GM12878 (cell line): Measurements from ENCODE around the gene DYNC2H1. TPM values are rescaled to one million over a fixed set of nuclear protein-coding genes. Genes with fewer than 3 reads are reported as not detected.

ENCODE experiments used
- ATAC-seq: fragments of 200-7000 bp; cut with Tn5 transposase; 3 replicates; pipeline ENCODE4 v1.9.1; 2020; ENCODE audit warnings: mild to moderate bottlenecking, moderate library complexity
- BruUV-seq: library from RNA; stranded (reverse); fragments of 400-500 nt; replicated peaks from 2 replicates; lab custom pipeline; 2021; lab: Mats Ljungman, UMichigan
- CTCF ChIA-PET: fragments of 300-600 bp; sonication (Branson Sonifier 250); formaldehyde crosslinking; extraction: SDS; loops from one replicate; lab custom pipeline; 2021; ENCODE audit warnings: inconsistent platforms; lab: Yijun Ruan, JAX
- POLR2A ChIA-PET: fragments of 350-600 bp; formaldehyde crosslinking; extraction: SDS; loops from one replicate; lab custom pipeline; 2021; ENCODE audit warnings: inconsistent platforms; lab: Charles Lee
- RAD21 ChIA-PET: fragments of 300-600 bp; sonication (Branson Sonifier 250); formaldehyde crosslinking; loops from one replicate; lab custom pipeline; 2023; ENCODE audit warnings: antibody characterized with exemption; ENCODE audit not compliant: unreplicated experiment; lab: Charles Lee
- SMC1A ChIA-PET: fragments of 300-600 bp; sonication (Branson Sonifier 250); formaldehyde crosslinking; loops from one replicate; lab custom pipeline; 2023; ENCODE audit not compliant: unreplicated experiment, uncharacterized antibody; lab: Charles Lee
- DNase-seq: peaks from one replicate; pipeline ENCODE4 v3.0.0-alpha.2; 2011; ENCODE audit warnings: low read depth, low spot score
- FAIRE-seq: peaks from 3 replicates; lab custom pipeline; 2011; peaks lifted over from hg19 to GRCh38; lab: Jason Lieb, UNC
- H2AFZ ChIP-seq: 2 replicates; pipeline ENCODE4 v1.6.0; 2011; ENCODE audit warnings: low read depth, low read length, control low read depth; ENCODE audit not compliant: control insufficient read depth
- H3K27ac ChIP-seq: 2 replicates; pipeline ENCODE4 v1.5.1; 2011; ENCODE audit warnings: control low read depth; ENCODE audit not compliant: control insufficient read depth, insufficient read depth
- H3K27me3 ChIP-seq, 2 experiments: replicated peaks in 1 of 2; 2 replicates each; pipeline versions ENCODE4 v1.6.0 to v1.6.1; 2011; ENCODE audit warnings: low read length in 1 of 2; ENCODE audit not compliant: control insufficient read depth in 2 of 2, insufficient read depth in 2 of 2
- H3K36me3 ChIP-seq, 2 experiments: 2 replicates each; pipeline ENCODE4 v1.5.1; 2011; ENCODE audit warnings: low read length in 1 of 2; ENCODE audit not compliant: control insufficient read depth in 2 of 2, insufficient read depth in 2 of 2
- H3K4me1 ChIP-seq: 2 replicates; pipeline ENCODE4 v1.6.1; 2011; ENCODE audit warnings: mild to moderate bottlenecking, low read length, moderate library complexity, mixed read lengths; ENCODE audit not compliant: control insufficient read depth, insufficient read depth
- H3K4me2 ChIP-seq: 2 replicates; pipeline ENCODE4 v1.6.0; 2011; ENCODE audit warnings: control low read depth; ENCODE audit not compliant: control insufficient read depth, insufficient read depth
- H3K4me3 ChIP-seq: fragments of 200-600 bp; sonication (generic); 2 replicates; pipeline ENCODE4 v1.5.1; 2016
- H3K79me2 ChIP-seq: 2 replicates; pipeline ENCODE4 v1.6.0; 2011; ENCODE audit warnings: low read length; ENCODE audit not compliant: control insufficient read depth, insufficient read depth
- H3K9ac ChIP-seq: 2 replicates; pipeline ENCODE4 v1.8.0; 2011; ENCODE audit warnings: low read length, control low read depth, mixed read lengths; ENCODE audit not compliant: control insufficient read depth, insufficient read depth
- H3K9me3 ChIP-seq: replicated peaks from 3 replicates; pipeline ENCODE4 v1.5.1; 2011; ENCODE audit warnings: mild to moderate bottlenecking, low read length; ENCODE audit not compliant: control insufficient read depth, insufficient read depth
- H4K20me1 ChIP-seq: 2 replicates; pipeline ENCODE4 v1.6.0; 2011; ENCODE audit not compliant: control insufficient read depth, insufficient read depth
- ASH2L ChIP-seq: fragments of 300-600, 200-600 bp; sonication (generic); IDR thresholded peaks from 2 replicates; pipeline ENCODE4 v1.6.1; 2017; ENCODE audit warnings: low read depth, mild to moderate bottlenecking, borderline replicate concordance
- FOXK2 ChIP-seq: fragments of 450-650 bp; IDR thresholded peaks from 2 replicates; pipeline ENCODE4 v1.6.1; 2017; ENCODE audit warnings: mild to moderate bottlenecking, moderate library complexity
- HDGF ChIP-seq: fragments of 450-650 bp; IDR thresholded peaks from 2 replicates; pipeline ENCODE4 v1.6.1; 2016; ENCODE audit warnings: antibody characterized with exemption
- IRF4 ChIP-seq: IDR thresholded peaks from 2 replicates; pipeline ENCODE4 v1.6.1; 2011; ENCODE audit warnings: low read depth, low read length
- KLF5 ChIP-seq: fragments of 450-650 bp; IDR thresholded peaks from 2 replicates; pipeline ENCODE4 v1.6.1; 2014; ENCODE audit warnings: mild to moderate bottlenecking; ENCODE audit not compliant: partially characterized antibody
- LARP7 ChIP-seq: fragments of 450-650 bp; IDR thresholded peaks from 2 replicates; pipeline ENCODE4 v1.6.1; 2017; ENCODE audit warnings: mild to moderate bottlenecking
- MTA2 ChIP-seq: fragments of 450-650 bp; IDR thresholded peaks from 2 replicates; pipeline ENCODE4 v1.6.1; 2016; ENCODE audit warnings: low read depth, mild to moderate bottlenecking, moderate library complexity
- MYC ChIP-seq: IDR thresholded peaks from 2 replicates; pipeline ENCODE4 v1.6.1; 2011; ENCODE audit warnings: mild to moderate bottlenecking, low read length, moderate library complexity, inconsistent platforms; ENCODE audit not compliant: insufficient read depth, insufficient replicate concordance, insufficient read length, severe bottlenecking
- PAX8 ChIP-seq: fragments of 450-650 bp; IDR thresholded peaks from 2 replicates; pipeline ENCODE4 v1.6.1; 2017; ENCODE audit warnings: mild to moderate bottlenecking, moderate library complexity
- POLR2A ChIP-seq: IDR thresholded peaks from 2 replicates; pipeline ENCODE4 v1.6.1; 2011; ENCODE audit warnings: low read depth, mild to moderate bottlenecking, low read length
- POLR2AphosphoS2 ChIP-seq: IDR thresholded peaks from 2 replicates; pipeline ENCODE4 v1.6.1; 2011; ENCODE audit warnings: low read depth, mild to moderate bottlenecking, low read length, improper control_type of control experiment, moderate library complexity
- RFX5 ChIP-seq: IDR thresholded peaks from 2 replicates; pipeline ENCODE4 v1.6.1; 2011; ENCODE audit warnings: low read depth, low read length, improper control_type of control experiment
- SIX5 ChIP-seq: IDR thresholded peaks from 2 replicates; pipeline ENCODE4 v1.6.1; 2011; ENCODE audit warnings: mild to moderate bottlenecking, low read depth, low read length, moderate library complexity; ENCODE audit not compliant: severe bottlenecking
- TCF3 ChIP-seq: IDR thresholded peaks from 2 replicates; pipeline ENCODE4 v1.6.1; 2012; ENCODE audit warnings: low read depth, mild to moderate bottlenecking, low read length, borderline replicate concordance; ENCODE audit not compliant: insufficient read depth
- ZBED1 ChIP-seq: IDR thresholded peaks from 2 replicates; pipeline ENCODE4 v1.6.1; 2016; ENCODE audit warnings: borderline replicate concordance
- in situ Hi-C: fragments of 300-500 bp; cut with MboI; formaldehyde crosslinking; loops from 9 replicates; pipeline ENCODE4 v1.14.3; 2018; ENCODE audit warnings: mixed read lengths
- intact Hi-C: fragments of 100-400 bp; cut with micrococcal nuclease; formaldehyde crosslinking; loops from one replicate; pipeline ENCODE4 v1.14.2; 2022; ENCODE audit not compliant: unreplicated experiment
- polyA plus RNA-seq, 11 experiments: library from polyadenylated mRNA; depleted of rRNA in 4 of 11; unstranded in 6 of 11; stranded (reverse) in 5 of 11; fragments of >200 nt; fragmentation: Nextera tagmentation in 4 of 11; fragmentation: Illumina TruSeq in 1 of 11; extraction: Ambion mirVana in 4 of 11; extraction: Trizol in 1 of 11; gene quantifications; 1 replicate in 1 of 11; 2 replicates in 10 of 11; pipeline versions ENCODE4 v1.2.1 to v1.2.3, GENCODE V29; 2011 to 2016; ENCODE audit warnings: inconsistent platforms in 2 of 11, missing spikeins in 2 of 11, low read depth in 1 of 11
- total RNA-seq, 4 experiments: library from RNA; depleted of rRNA in 3 of 4; stranded (reverse); fragments of >200 nt in 3 of 4; fragmentation: Illumina TruSeq in 1 of 4; extraction: Trizol in 1 of 4; gene quantifications; 2 replicates each; pipeline versions ENCODE4 v1.2.1 to v1.2.3, GENCODE V29; 2013 to 2021
- TF ChIP-seq, protein P1 (sequence below): IDR thresholded peaks from 2 replicates; pipeline ENCODE4 v1.6.1; 2011; ENCODE audit warnings: low read depth, low read length, improper control_type of control experiment, borderline replicate concordance

DYNC2H1 gene
- total and polyA plus RNA-seq, 10 of the 15 experiments (the other 5 are each of a cell fraction or from before 2014, with no cell fraction given) = 0.12 to 3.9 (median 0.23) TPM; not detected in 2

DNA sequence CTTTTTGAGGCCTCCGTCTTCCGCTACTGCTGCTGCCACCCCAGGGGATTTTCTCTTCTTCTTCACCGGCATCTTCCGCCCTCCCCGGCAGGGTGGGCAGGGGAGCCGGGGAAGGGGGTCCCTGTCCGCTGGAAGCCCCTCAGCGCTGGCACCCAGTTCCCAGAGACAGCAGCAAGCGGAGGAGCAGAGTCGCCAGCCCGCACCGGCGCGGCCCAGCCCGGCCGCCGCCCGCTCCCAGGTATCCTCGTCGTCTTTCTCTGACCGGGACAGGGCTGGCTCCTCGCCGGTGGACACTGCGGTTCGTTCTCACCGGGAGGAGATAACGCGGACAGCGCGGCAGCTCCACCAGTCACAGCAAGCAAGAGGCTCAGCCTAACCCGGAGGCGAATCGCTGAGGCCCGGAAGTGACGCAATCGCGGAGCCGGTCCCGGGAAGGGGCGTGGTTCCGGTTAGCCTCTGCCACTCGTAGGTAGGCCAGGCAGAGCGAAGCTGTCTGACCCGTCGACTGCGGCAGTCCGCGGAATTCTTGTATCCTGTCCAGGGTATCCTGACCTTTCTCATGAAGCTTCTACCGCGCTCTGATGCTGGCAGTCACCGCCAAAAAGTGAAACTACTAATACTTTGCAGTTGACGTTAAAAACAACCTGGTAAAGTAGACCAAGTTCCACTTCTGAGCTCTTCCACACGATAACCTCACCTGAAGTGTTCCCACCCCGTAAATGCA lies 17.3 kb upstream of the DYNC2H1 start, which contains the start of gene DCUN1D5 (continued):
- TF ChIP-seq, protein P1, sequence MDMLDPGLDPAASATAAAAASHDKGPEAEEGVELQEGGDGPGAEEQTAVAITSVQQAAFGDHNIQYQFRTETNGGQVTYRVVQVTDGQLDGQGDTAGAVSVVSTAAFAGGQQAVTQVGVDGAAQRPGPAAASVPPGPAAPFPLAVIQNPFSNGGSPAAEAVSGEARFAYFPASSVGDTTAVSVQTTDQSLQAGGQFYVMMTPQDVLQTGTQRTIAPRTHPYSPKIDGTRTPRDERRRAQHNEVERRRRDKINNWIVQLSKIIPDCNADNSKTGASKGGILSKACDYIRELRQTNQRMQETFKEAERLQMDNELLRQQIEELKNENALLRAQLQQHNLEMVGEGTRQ = no peak
- no peak for TF ChIP-seq LARP7
- TF ChIP-seq IRF4 = peak; percentile 43; the same call in 1 of the 2 replicates
- TF ChIP-seq TCF3 = no peak

DNA sequence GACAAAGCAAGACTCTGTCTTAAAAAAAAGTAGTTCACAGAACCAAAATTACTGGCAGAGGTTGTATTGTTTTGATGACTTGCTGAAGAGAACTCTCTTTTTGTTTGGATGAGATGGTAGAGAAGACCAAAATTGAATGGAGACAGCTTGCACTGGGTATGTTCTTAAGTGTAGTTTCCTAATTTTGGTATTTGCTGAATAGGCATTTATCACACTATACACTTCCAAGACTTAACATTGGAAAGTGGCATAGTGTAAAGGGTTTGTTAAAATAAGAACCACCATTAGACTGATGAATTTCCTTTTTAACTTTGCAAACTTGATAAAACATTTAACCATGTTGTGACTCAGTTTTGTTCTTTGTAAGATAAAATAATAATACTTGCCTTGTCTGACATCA lies 11.9 kb upstream of the DYNC2H1 start:
- DNase-seq (no peak), ATAC-seq (no peak), FAIRE-seq (no peak)
- H3K4me3 ChIP-seq = no peak overlapping the region
- H3K27me3 ChIP-seq = no peaks in the 10 kb centered on the region
- no peaks in the 10 kb centered on the region for H3K79me2 ChIP-seq
- CTCF ChIA-PET = no interaction called here
- no peak overlapping the region for H3K9ac ChIP-seq
- TF ChIP-seq MYC = no peak
- no peak for TF ChIP-seq ASH2L
- TF ChIP-seq SIX5 = no peak
- no peak for TF ChIP-seq RFX5
- no peak for TF ChIP-seq ZBED1
- no peak for TF ChIP-seq PAX8
- TF ChIP-seq HDGF = no peak
- no peak for TF ChIP-seq FOXK2
- no peak for TF ChIP-seq MTA2
- no peak for TF ChIP-seq KLF5
- no peak for TF ChIP-seq POLR2A
- no peak for TF ChIP-seq POLR2AphosphoS2
- no peak overlapping the region for H2AFZ ChIP-seq
- H3K4me2 ChIP-seq = no peak overlapping the region
- H3K27ac ChIP-seq = no peak overlapping the region
- SMC1A ChIA-PET = no interaction called here
- H3K36me3 ChIP-seq = no peaks in the 10 kb centered on the region
- H3K4me1 ChIP-seq = no peaks in the 10 kb centered on the region
- H3K9me3 ChIP-seq = no peaks in the 10 kb centered on the region
- H4K20me1 ChIP-seq = no peaks in the 10 kb centered on the region
- intact Hi-C loops (loop anchor here (10.0 kb wide), 1 partner anchor 508 kb away; no protein-coding TSS in a partner anchor), in situ Hi-C loops (no loop called here)
- RAD21 ChIA-PET = no interaction called here
- POLR2A ChIA-PET = no interaction called here
- BruUV-seq = no TSS peak
